Fibroblast of gingiva (primary cell): Measurements from ENCODE around the gene DYRK2.

ENCODE experiments used
- DNase-seq: peaks from one replicate; pipeline ENCODE4 v3.0.0-alpha.2; 2011; ENCODE audit warnings: low read depth

The DYRK2 gene

DNA sequence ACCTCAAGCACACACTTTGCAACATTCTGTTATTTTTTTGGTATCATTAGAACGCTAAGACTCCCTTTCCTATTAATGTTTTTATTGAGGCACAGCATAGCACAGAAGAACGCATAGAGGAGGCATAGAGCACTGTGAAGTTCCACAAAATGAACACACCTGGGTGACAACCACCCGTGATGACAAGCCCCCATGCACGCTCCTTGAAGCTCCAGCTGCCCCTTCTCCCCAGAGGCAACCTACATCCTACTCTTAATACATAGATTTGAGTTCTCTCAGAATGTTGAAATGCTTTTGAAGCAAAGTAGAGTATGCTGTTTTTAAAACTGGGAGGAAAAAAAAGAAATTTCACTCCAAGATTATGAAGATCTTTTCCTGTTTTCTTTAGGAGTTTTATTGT is 55.5 kb downstream of the DYRK2 start:
- DNase-seq = no peak

DNA sequence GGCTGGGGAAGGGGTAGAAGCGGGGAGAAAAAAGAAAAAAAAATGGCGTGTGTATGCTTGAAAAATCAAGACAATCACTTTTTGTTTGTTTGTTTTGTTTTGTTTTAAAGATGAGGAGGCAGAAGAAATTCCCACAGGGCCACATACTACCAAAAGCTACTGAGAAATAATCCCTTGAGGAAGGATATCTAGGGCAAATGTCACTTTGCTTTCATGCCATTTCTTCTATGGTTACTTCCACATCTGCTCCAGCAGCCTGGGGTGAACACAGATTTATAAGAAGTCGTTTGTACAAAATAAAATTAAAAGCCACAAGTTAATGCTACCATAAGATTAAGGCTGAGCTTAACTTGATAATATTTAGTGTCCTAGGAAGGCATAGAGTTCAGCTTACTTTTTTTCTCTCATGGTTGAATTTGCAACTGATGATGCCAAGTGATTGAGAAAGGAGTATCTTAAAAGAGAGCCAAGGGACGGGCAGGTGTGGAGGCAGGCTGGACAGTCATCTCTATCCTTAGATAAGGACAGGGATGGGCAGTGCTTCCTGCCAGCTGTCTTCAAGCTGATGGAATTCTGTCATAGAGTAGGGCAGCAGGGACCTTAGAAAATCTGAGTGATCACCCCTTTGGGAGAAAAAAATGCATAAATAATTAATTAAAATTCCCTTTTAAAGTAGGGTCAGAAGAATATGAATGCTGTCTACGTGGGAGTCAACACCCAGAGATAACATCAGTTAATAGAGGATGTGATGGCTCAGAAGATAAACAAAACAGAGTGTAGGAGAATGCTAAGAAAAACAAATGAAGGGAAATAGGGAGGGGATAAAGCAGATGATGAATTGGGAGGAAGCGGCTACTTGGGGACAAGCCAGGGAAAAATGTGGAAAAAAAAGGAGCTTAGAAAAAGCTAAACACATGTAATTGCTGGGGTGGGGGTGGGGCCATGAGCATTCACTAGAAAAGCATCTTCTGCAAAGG is 57.1 kb downstream of the DYRK2 start:
- DNase-seq = peak; percentile 19

DNA sequence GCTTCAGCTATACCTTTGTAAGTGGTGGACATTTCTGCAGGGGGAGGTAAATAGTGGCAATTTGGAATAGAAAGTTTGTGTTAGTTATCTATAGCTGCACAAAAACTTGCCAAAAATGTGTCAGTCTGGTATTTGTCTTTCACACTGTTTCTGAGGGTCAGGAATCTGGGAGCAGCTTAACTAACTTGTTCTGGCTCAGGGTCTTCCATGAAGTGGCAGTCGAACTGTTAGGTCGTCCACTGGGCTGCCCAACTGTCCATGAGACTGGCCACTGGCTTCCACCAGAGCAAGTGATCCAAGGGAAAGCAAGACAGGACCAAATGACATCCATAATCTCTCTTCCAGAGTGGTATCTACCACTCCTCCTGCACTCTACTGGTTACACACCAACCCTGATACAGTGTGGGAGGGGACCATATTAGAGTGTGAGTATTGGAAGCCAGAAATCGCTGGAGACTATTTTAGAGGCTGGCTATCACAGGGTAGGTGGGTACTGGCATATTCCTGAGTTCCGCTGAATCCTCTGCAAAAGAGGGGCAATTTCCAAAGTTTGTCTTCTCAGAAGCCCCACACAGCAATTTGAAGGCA is 60.9 kb downstream of the DYRK2 start:
- DNase-seq = no peak

DNA sequence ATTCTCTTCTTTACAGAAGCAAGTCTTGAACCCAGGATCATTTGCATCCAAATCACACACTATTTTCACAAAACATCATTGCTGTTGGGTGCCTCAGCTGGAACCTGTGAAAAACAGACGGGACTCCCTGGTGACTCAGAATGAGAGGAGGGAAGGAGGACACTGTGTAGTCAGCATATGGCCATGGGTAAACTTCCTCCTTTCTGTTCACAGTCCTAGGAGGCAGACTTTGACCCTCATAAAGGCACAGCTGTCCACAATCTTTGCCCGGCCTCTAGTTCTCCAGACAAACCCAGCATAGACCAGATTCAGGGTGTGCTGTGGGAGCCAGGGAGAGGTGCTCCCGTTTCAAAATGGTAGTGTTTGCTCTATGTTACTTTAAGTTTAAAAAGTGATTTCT is 62.0 kb downstream of the DYRK2 start:
- no peak for DNase-seq

DNA sequence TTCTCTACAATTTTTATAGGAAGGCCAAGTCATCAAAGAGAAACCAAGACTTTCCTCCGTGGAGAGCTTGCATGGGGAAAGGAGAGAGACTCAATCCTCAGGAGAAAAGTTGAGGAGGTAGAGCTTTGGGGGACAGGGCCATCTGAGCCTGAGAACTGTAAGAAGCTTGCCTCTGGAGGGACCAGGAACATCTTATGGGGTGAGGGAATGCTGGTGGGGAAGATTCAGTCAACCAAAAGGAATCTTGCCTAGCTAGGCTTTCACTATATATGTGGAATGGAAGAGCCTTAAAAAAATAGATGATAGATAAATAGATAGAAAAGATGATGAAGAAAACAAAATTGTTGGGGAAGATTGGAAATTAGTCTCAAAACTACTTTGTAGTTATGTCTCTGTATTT is 63.5 kb downstream of the DYRK2 start:
- DNase-seq = no peak

DNA sequence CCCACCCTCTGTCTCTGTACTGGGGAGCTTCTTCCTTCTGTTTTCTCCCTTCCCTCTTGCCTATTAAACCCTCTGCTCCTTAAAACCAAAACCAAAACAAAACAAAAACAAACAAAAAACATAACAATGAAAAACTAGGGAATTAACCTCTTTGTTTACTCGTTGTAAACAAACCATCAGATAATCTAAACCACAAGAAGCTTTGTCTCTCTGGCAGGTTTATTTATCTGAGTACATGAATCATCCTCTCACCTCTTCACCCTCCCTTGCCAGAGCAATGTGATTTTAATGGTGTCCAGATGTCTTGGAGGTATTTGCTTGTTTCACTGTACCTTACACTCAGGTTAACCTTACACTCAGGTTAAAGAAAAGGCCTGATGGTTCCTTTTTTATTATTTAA is 66.1 kb downstream of the DYRK2 start:
- no peak for DNase-seq
